Right ventricle myocardium superior (tissue), 1 donor: ENCODE measurements around the gene ERBB3. TPM values are rescaled to one million over a fixed set of nuclear protein-coding genes. Genes with fewer than 3 reads are reported as not detected.
"Not testable (repeated sequence)": the region's sequence is repeated elsewhere in the genome, so short reads cannot be mapped to it uniquely, and the experiment has no call there.

Source experiments
- ATAC-seq: fragments of 200-7000 bp; cut with Tn5 transposase; one replicate; pipeline ENCODE4 v1.9.1; 2020; ENCODE audit warnings: mild to moderate bottlenecking; ENCODE audit not compliant: poor library complexity
- DNase-seq: peaks from one replicate; pipeline ENCODE4 v3.0.0-alpha.2; 2020
- intact Hi-C: fragments of 100-400 bp; cut with DNase I; formaldehyde crosslinking; loops from one replicate; pipeline ENCODE4 v1.11.2; 2022
- long read RNA-seq: library from polyadenylated mRNA; unstranded; transcript quantifications from one replicate; pipeline ENCODE4 v2.0.0, GENCODE V29; 2021
- total RNA-seq: library from RNA; stranded (reverse); fragmentation: NEBNext Ultra II Directional; extraction: Animal tissue kit (Norgen Biotek cat#: 25700); gene quantifications from one replicate; pipeline ENCODE4 v1.2.1, GENCODE V29; 2021
- donor health status: DM: no; HTN: yes; CAD: no; lungs with severe emphysema.

ERBB3 gene
- total RNA-seq = 4.8 TPM
- long read RNA-seq, partial matches to known transcripts = 1 of 1 reads
- long read RNA-seq, other reads (novel, unspliced or antisense) = 0 of 1 reads

- DNase-seq = peak; percentile 78
- intact Hi-C loops = no loop called here
- ATAC-seq = peak; percentile 88
Measured at GRCh38 chr12:56079723-56080555, at the start of gene ERBB3. ERBB3 (plus strand) TSS chr12:56080165; CDS start chr12:56080301, 136 bp downstream.

- DNase-seq (no peak), ATAC-seq (no peak)
- intact Hi-C loops = no loop called here
Measured at GRCh38 chr12:56031987-56032386, 48.0 kb upstream of the ERBB3 start.

GRCh38 chr12:56034586-56035332, 45.2 kb upstream of the ERBB3 start:
- no peak for ATAC-seq
- DNase-seq = no peak
- intact Hi-C loops = no loop called here

GRCh38 chr12:56037161-56037560, 42.8 kb upstream of the ERBB3 start:
- ATAC-seq (no peak), DNase-seq (no peak)
- intact Hi-C loops = no loop called here

- intact Hi-C loops = no loop called here
- no peak for ATAC-seq
Measured at GRCh38 chr12:56038022-56038655, 41.8 kb upstream of the ERBB3 start.

GRCh38 chr12:56040151-56040550, 39.8 kb upstream of the ERBB3 start:
- intact Hi-C loops = loop anchor here (5.0 kb wide), 1 partner anchor 43 kb away; the partner anchor contains the start of gene SUOX
- DNase-seq = no peak
- ATAC-seq = no peak

More at GRCh38 chr12:56038022-56038655, 41.8 kb upstream of the ERBB3 start:
- DNase-seq = no peak

GRCh38 chr12:56040963-56041551, 38.9 kb upstream of the ERBB3 start:
- intact Hi-C loops = loop anchor here (5.0 kb wide), 1 partner anchor 44 kb away; the partner anchor contains the start of gene SUOX

GRCh38 chr12:56041552-56042429, 38.2 kb upstream of the ERBB3 start, which contains the start of gene RPS26:
RPS26 (plus strand) TSS chr12:56041918; CDS start chr12:56042167, 249 bp downstream.
- intact Hi-C loops = loop anchor here (5.0 kb wide), 1 partner anchor 44 kb away; the partner anchor contains the start of gene SUOX
- ATAC-seq (peak; percentile 98), DNase-seq (peak; percentile 96)

More at GRCh38 chr12:56040963-56041551, 38.9 kb upstream of the ERBB3 start:
- ATAC-seq = no peak
- no peak for DNase-seq

- not testable (repeated sequence) for DNase-seq, ATAC-seq
- intact Hi-C loops = loop anchor here (5.0 kb wide), 1 partner anchor 45 kb away; the partner anchor contains the start of gene SUOX
Measured at GRCh38 chr12:56042430-56042813, 37.5 kb upstream of the ERBB3 start.

GRCh38 chr12:56042843-56043242, 37.1 kb upstream of the ERBB3 start:
- DNase-seq = no peak
- ATAC-seq = no peak
- intact Hi-C loops = loop anchor here (5.0 kb wide), 1 partner anchor 46 kb away; the partner anchor contains the start of gene SUOX

- ATAC-seq (no peak), DNase-seq (no peak)
- intact Hi-C loops = no loop called here
Measured at GRCh38 chr12:56046027-56046780, 33.8 kb upstream of the ERBB3 start.

GRCh38 chr12:56053407-56053893, 26.5 kb upstream of the ERBB3 start:
- intact Hi-C loops = no loop called here
- ATAC-seq (no peak), DNase-seq (no peak)

- ATAC-seq, intact Hi-C loops, DNase-seq: not testable (repeated sequence)
Measured at GRCh38 chr12:56059964-56060363, 20.0 kb upstream of the ERBB3 start.

- DNase-seq (no peak), ATAC-seq (no peak)
- intact Hi-C loops = no loop called here
Measured at GRCh38 chr12:56061982-56062381, 18.0 kb upstream of the ERBB3 start.

- intact Hi-C loops = no loop called here
- DNase-seq = no peak
Measured at GRCh38 chr12:56062996-56063395, 17.0 kb upstream of the ERBB3 start.

GRCh38 chr12:56071648-56072047, 8.3 kb upstream of the ERBB3 start:
- no peak for DNase-seq
- intact Hi-C loops = no loop called here

More at GRCh38 chr12:56062996-56063395, 17.0 kb upstream of the ERBB3 start:
- ATAC-seq = no peak

More at GRCh38 chr12:56071648-56072047, 8.3 kb upstream of the ERBB3 start:
- ATAC-seq = no peak
